ENCODE measurements around the gene GRID2.
"Not testable (repeated sequence)": the region's sequence is repeated elsewhere in the genome, so short reads cannot be mapped to it uniquely, and the experiment has no call there.

Gene GRID2

GRCh38 chr4:92442131-92442530 is 138.4 kb downstream of the GRID2 start:
- not testable (repeated sequence) for DNase-seq (ENCODE audit: low read depth)

DNA sequence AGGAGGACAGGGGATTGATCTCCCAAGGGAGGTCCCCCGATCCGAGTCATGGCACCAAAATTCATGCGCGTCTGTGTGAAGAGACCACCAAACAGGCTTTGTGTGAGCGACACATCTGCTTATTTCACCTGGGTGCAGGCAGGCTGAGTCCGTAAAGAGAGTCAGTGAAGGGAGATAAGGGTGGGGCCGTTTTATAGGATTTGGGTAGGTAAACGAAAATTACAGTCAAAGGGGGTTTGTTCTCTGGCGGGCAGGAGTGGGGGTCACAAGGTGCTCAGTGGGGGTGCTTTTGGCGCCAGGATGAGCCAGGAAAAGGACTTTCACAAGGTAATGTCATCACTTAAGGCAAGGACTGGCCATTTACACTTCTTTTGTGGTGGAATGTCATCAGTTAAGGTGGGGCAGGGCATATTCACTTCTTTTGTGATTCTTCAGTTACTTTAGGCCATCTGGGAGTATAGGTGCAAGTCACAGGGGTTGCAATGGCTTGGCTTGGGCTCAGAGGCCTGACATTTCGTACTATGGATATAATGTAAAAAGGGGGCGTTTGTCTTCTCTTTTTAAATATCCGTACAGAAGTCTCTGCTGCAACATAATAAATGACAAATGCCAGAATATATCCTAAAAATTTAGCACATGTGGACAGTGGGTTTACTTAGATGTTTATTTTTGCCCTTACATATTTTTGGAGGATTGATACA is 140.5 kb downstream of the GRID2 start:
- DNase-seq (ENCODE audit: low read depth) = not testable (repeated sequence)

- no peak for DNase-seq (ENCODE audit: low read depth)
These were observed 141.4 kb downstream of the GRID2 start for GRCh38 chr4:92445127-92445526.

GRCh38 chr4:92447255-92447905 is 143.6 kb downstream of the GRID2 start:
- no peak for DNase-seq (ENCODE audit: low read depth)

GRCh38 chr4:92448176-92448575 is 144.4 kb downstream of the GRID2 start:
- DNase-seq (ENCODE audit: low read depth) = not testable (repeated sequence)

DNA sequence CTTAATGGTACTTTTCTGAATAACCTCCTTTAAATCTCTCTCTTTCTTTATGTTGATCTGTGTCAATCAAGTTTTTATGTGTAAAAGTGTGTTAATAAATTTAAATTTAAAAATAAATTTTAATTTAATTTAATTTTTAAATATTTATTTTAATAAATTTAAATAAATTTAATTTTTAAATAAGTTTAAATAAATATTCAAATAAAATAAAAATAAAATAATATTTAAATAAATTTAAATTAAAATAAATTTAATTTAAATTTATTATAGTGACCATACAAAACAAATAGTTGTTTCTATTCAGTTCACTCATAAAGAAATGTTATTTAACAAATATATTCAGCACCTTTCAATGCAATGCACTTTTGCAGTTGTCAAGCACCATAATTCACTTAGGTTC is 146.9 kb downstream of the GRID2 start:
- no peak for DNase-seq (ENCODE audit: low read depth)

- DNase-seq (ENCODE audit: low read depth) = no peak
These were observed 148.0 kb downstream of the GRID2 start for GRCh38 chr4:92451782-92452181.

GRCh38 chr4:92452383-92452782 is 148.6 kb downstream of the GRID2 start:
- not testable (repeated sequence) for DNase-seq (ENCODE audit: low read depth)

DNA sequence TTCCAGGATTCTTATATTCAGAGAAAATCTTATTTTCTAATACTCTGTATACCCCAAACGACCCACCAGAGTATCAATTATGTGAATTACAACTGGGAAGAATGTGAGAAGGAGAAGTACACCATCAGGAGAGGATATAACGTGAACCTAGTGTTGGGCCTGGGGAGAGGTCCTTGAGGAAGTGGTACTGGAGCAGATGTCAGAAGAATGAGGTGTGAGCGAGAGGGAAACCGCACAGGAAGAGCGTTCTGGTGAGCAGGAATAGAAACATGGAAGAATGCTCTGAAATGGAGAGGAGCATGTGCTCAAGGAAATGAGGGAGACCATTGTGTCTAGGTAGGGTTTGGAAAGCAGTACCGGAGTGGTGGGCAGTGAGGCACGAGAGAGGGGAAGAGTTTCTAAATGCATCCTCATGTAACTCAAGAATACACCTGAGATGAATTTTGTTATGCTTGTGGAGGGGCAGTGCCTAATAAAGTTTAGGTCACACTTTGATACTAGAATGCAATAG is 151.6 kb downstream of the GRID2 start:
- DNase-seq (ENCODE audit: low read depth) = no peak

DNA sequence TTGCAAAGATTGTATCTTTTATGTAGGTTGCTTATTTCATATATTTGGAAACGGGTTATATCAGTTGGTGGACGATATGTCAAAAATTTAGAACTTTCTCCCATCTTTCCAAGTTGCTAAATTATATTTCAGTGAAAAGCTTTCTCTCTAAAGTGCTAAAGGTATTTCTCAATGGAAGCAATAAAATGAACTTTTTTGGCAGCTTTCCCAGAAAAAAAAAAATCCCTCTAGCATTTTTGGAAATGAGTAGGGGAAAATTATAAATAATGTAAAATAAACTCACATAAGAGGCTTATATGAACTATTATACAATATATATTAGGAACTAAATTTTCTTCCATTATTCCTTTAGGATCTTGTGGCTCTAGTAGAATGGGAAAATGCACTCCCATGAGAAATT is 152.2 kb downstream of the GRID2 start:
- no peak for DNase-seq (ENCODE audit: low read depth)

- no peak for DNase-seq (ENCODE audit: low read depth)
These were observed 158.0 kb downstream of the GRID2 start for GRCh38 chr4:92461732-92462131.

DNA sequence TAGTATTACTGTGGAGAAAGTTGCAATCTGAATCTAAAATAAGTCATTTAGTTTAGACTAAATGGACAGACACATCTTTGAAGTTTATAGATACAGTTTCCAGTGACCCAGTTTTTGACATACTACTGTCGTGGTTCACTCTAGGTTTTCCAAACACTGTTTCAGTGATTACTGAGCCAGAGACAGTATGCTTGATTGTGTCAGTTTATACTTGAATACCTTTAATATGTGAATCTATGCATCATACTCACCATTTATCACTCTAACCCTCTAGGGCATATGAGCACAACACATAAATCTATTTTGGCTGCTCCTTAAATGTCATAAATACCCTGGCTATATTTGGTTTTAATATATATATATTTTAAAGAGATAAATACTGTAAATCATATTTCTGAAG is 173.5 kb downstream of the GRID2 start:
- no peak for DNase-seq (ENCODE audit: low read depth)

DNA sequence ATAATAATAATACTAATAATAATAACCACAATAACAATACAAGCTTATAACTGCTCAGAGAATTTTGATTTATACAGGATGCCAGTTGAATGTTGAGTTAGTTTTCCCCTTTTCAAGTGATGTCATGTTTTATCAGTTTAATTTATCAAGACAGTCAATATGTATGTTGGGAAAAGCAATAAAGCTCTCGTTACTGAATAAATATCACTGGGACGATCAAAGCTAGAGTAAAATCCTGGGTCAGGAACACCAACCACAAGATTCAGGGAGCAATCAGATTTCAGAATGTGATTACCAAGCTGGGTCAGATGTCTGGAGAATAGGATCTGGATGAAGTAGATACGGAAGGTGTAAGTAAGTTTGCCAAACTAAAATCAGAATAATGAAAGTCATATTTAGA is 179.6 kb downstream of the GRID2 start:
- DNase-seq (ENCODE audit: low read depth) = no peak

DNA sequence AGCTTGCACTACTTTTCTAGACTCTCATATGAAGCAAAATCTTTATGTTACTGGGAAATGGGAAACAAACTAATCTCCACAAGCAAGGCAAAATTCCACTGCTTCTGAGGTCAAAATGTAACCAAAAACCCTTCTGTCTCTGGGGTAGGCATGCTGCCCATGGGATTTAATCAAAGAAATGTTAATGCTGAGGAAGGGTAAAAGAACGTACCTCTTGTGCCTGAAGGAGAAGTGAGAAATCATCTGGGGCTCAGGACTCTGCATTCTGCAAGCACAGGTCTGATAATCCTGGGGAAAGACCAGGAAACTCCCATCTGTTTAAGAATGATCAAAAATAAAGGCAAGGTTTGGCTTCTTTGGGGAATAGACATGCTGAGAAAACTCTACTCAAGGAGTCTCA is 184.7 kb downstream of the GRID2 start:
- no peak for DNase-seq (ENCODE audit: low read depth)

- DNase-seq (ENCODE audit: low read depth) = no peak
These were observed 193.4 kb downstream of the GRID2 start for GRCh38 chr4:92497141-92497540.

DNA sequence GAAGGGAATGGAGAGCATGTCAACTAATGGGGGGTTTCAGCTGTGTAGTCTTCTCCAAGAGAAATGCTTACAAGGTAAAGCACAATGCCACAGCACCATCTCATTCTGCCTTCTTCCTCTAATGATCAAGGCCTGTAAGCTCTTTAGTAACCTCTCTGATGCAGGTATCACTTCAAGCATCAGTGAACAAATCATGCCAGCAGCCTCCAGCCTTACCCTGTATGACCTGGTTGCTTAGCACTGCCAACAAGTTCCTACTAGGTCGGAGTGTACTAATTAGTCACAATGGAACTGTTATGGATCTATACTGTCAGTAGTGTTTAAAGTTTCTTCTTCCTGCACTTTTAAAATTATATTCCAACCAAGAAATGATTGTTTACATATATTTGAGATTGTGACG is 197.7 kb downstream of the GRID2 start:
- DNase-seq (ENCODE audit: low read depth) = no peak

GRCh38 chr4:92506933-92507332 is 203.2 kb downstream of the GRID2 start:
- DNase-seq (ENCODE audit: low read depth) = no peak

- DNase-seq (ENCODE audit: low read depth) = no peak
These were observed 210.9 kb downstream of the GRID2 start for GRCh38 chr4:92514627-92515026.

- no peak for DNase-seq (ENCODE audit: low read depth)
These were observed 212.7 kb downstream of the GRID2 start for GRCh38 chr4:92516450-92516849.

GRCh38 chr4:92519727-92520126 is 216.0 kb downstream of the GRID2 start:
- DNase-seq (ENCODE audit: low read depth) = no peak

DNA sequence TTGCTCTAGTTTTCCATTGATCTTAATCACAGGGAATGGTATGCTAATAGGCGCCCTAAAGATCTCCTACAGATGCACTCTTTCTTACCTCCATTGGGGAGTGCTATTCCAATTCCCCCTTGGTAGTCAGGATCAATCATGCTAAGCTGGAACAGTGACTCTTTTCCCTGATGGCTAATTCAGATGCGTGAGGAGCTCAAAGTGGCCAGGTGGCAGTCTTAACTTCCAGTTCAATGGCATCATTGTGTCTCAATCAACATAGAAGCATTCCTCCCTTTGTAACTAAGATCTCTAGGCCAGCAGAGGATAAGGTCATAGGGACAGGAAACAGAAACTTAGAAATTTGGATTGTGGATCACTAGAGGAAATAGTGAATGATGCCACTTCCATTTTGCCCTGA is 216.8 kb downstream of the GRID2 start:
- no peak for DNase-seq (ENCODE audit: low read depth)

DNA sequence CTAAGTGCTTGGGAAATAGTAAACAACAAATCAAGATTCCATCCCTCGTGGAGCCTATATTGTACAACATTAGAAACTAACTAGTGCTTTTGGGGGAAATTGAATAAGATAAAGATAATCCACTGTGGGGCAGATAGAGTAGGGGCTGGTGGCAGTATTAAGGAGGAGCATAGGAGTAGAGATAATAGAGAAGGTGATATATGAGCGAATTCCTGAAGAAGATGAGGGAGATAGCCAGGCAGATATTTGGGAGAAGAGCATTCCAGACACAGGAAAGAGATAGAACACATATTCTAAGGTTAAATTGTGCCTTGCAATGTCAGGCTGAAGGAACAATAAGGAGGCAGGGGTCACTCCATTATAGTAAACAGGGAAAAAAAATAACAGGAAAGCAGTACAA is 218.2 kb downstream of the GRID2 start:
- no peak for DNase-seq (ENCODE audit: low read depth)

- DNase-seq (ENCODE audit: low read depth) = no peak
These were observed 218.6 kb downstream of the GRID2 start for GRCh38 chr4:92522356-92522755.

- DNase-seq (ENCODE audit: low read depth) = no peak
These were observed 220.4 kb downstream of the GRID2 start for GRCh38 chr4:92524131-92524530.
